LNCaP clone FGC (cell line): ENCODE results near the gene LFNG.

ENCODE experiments used
- DNase-seq: peaks from one replicate; pipeline ENCODE4 v3.0.0-alpha.2; 2011; ENCODE audit warnings: low read depth
- H3K4me3 ChIP-seq: 2 replicates; pipeline ENCODE4 v1.5.1; 2011; ENCODE audit warnings: mild to moderate bottlenecking, low read depth, low read length, control low read depth
- TF ChIP-seq, protein P1 (sequence below): IDR thresholded peaks from 2 replicates; pipeline ENCODE4 v1.5.1; 2012; ENCODE audit warnings: mild to moderate bottlenecking; ENCODE audit not compliant: control insufficient read depth, insufficient read depth; ENCODE audit errors: extremely low read depth

The LFNG gene

DNA sequence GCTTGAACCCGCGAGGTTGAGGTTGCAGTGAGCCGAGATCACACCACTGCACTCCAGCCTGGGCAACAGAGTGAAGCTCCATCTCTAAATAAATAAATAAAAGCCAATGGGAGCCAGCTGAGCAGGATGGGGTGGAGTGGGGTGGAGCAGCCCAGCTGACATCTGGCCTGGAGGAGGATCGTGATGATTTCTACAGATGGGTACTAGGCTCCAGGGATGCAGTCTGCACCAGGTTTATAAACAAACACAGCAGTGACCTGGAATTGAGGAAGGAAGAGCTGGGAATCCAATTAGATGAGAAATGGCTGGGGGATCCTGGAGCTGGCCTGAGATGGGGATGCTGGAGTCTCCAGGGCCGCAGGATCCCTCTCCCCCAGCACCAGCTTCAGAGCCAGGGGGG, 36.1 kb upstream of the LFNG start:
- DNase-seq: no peak
- TF ChIP-seq, protein P1, sequence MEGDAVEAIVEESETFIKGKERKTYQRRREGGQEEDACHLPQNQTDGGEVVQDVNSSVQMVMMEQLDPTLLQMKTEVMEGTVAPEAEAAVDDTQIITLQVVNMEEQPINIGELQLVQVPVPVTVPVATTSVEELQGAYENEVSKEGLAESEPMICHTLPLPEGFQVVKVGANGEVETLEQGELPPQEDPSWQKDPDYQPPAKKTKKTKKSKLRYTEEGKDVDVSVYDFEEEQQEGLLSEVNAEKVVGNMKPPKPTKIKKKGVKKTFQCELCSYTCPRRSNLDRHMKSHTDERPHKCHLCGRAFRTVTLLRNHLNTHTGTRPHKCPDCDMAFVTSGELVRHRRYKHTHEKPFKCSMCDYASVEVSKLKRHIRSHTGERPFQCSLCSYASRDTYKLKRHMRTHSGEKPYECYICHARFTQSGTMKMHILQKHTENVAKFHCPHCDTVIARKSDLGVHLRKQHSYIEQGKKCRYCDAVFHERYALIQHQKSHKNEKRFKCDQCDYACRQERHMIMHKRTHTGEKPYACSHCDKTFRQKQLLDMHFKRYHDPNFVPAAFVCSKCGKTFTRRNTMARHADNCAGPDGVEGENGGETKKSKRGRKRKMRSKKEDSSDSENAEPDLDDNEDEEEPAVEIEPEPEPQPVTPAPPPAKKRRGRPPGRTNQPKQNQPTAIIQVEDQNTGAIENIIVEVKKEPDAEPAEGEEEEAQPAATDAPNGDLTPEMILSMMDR: no peak

DNA sequence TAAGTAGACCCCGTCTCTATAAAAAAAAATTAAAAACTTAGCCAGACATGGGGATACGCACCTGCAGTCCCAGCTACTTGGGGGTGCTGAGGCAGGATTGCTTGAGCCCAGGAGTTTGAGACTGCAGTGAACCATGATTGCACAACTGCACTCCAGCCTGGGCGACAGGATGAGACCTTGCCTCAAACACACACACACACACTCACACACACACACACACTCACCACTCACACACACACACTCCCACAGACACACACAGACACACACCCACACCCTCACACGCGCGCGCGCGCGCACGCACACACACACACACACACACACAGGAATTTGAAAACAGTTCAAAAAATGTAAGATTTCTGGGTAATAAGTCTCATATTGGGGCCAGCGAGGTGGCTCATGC, 34.7 kb upstream of the LFNG start:
- H3K4me3 ChIP-seq: no peak overlapping the region
- no peak for DNase-seq
- TF ChIP-seq, protein P1: no peak

More for the DNA sequence above, 36.1 kb upstream of the LFNG start:
- no peak overlapping the region for H3K4me3 ChIP-seq

GRCh38 chr7:2487586-2488271, 31.8 kb upstream of the LFNG start:
- TF ChIP-seq, protein P1: no peak
- no peak overlapping the region for H3K4me3 ChIP-seq
- no peak for DNase-seq

- TF ChIP-seq, protein P1: no peak
- DNase-seq: no peak
- no peak overlapping the region for H3K4me3 ChIP-seq
Observed at GRCh38 chr7:2488272-2488645, 31.3 kb upstream of the LFNG start.

DNA sequence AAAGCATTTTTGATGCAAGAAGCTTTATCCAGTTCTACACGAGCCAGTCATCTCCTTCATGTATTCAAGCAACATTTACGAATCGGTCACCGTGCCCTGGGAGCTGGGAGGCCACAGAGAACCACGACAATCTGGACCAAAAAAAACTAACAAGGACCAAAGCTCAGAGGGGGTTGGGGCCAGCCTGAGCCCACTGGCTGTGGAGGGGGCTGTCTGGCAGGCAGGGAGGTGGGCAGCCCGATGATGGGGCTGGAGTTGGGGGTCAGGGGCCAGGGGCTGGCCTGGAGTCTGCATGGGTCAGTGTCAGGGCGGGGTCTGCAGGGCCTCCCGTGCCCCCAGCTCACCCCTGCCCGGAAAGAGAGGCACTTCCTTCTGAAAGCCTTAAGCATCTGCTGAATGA, 30.9 kb upstream of the LFNG start:
- no peak for DNase-seq
- TF ChIP-seq, protein P1: no peak
- H3K4me3 ChIP-seq: no peak overlapping the region

GRCh38 chr7:2490181-2490651, 29.4 kb upstream of the LFNG start:
- DNase-seq: no peak
- TF ChIP-seq, protein P1: no peak
- no peak overlapping the region for H3K4me3 ChIP-seq

DNA sequence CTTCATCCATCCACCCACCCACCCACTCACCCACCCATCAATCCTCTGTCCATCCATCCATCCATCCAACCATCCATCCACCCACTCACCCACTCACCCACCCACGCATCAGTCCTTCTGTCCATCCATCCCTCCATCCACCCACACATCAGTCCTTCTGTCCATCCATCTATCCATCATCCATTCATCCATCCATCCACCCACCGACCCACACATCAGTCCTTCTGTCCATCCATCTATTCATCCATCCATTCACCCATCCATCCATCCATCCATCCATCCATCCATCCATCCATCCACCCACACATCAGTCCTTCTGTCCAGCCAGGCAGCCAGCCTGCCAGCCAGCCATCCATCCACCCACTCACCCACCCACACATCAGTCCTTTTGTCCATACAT, 27.5 kb upstream of the LFNG start:
- TF ChIP-seq, protein P1: no peak

More for the DNA sequence above, 27.5 kb upstream of the LFNG start:
- no peak overlapping the region for H3K4me3 ChIP-seq
- no peak for DNase-seq
